ENCODE data around the gene SEC24A.
"Not testable (repeated sequence)": the region's sequence is repeated elsewhere in the genome, so short reads cannot be mapped to it uniquely, and the experiment has no call there.

SEC24A gene

DNA sequence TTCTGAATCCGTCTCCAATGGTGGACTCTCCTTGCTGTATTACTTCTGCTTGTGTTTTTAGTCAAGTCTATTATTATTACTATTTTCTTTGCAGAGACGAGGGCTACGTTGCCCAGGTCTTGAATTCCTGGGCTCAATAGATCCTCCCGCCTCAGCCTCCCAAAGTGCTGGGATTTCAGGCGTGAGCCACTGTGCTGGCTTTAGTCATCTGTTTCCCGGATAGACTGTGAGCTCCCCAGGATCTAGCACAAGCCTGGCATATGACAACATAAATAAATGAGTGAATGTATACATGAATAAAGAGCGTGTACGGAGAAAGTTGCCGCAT is 109.6 kb downstream of the SEC24A start:
- no peak for DNase-seq

GRCh38 chr5:134758504-134759341 is 110.1 kb downstream of the SEC24A start, which contains the start of gene DDX46:
Gene DDX46, plus strand, starts transcription at chr5:134758779. Its CDS starts 160 bp downstream, at chr5:134758939.
- DNase-seq: peak; percentile 85

- not testable (repeated sequence) for DNase-seq
Measured at GRCh38 chr5:134767528-134768291, 119.1 kb downstream of the SEC24A start.

- no peak for DNase-seq
Measured at GRCh38 chr5:134769206-134769605, 120.6 kb downstream of the SEC24A start.

DNA sequence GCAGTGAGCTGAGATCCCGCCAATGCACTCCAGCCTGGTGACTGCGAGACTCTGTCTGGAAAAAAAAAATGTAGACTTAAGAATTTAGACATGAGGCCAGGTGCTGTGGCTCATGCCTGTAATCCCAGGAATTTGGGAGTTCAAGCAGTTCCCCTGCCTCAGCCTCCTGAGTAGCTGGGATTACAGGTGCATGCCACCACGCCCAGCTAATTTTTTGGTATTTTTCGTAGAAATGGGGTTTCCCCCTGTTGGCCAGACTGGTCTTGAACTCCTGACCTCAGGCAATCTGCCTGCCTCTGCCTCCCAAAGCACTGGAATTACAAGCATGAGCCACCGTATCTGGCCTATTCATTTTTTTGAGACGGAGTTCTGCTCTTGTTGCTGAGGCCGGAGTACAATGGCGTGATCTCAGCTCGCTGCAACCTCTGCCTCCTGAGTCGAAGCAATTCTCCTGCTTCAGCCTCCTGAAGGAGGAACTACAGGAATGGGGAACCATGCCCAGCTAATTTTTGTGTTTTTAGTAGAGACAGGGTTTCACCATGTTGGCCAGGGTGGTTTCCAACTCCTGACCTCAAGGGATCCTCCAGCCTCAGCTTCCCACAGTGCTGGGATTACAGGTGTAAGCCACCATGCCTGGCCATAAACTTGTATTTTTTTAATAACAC is 124.0 kb downstream of the SEC24A start:
- no peak for DNase-seq

DNA sequence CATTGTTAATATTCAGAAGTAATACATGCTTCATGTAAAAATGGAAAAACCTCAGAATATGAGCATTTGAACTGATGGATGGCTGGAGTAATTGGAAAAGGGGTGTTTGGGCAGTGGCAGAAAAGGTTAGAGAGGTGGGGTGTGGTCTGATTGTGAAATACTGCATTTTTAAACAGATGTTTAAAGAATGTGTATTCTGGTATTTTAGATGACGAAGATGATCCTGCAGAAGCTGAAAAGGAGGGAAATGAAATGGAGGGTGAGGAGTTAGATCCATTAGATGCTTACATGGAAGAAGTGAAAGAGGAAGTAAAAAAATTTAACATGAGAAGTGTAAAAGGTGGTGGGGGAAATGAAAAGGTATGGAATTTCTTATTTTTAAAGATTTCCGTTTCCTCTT is 128.8 kb downstream of the SEC24A start:
- DNase-seq: no peak

All from kidney glomerular epithelial cell (primary cell).